Activated naive CD8-positive, alpha-beta T cell treated with anti-CD3 and anti-CD28 coated beads for 36 hours (primary cell): Measurements from ENCODE around the gene CD7. TPM values are rescaled to one million over a fixed set of nuclear protein-coding genes. Genes with fewer than 3 reads are reported as not detected.

Source experiments
- total RNA-seq, 2 experiments: library from RNA; stranded (reverse); gene quantifications; one replicate each; pipeline ENCODE4 v1.2.3, GENCODE V29; 2021

The CD7 gene
- total RNA-seq, 2 experiments from 2014 or later, result 291 to 293 TPM

Other genes with a start within 250 kb of the CD7 start
- 100 to 1,000 TPM; 282 to 287 TPM for gene FASN, start 219.4 kb downstream of the CD7 start, total RNA-seq
- 10 to 100 TPM; 59.5 to 65.1 TPM for gene CCDC57, start 104.8 kb downstream of the CD7 start, total RNA-seq
- gene SLC16A3, start 88.6 kb downstream of the CD7 start, total RNA-seq, result 10 to 100 TPM; 75.8 to 79.3 TPM
- 100 to 1,000 TPM; 110 to 115 TPM for gene CSNK1D, start 43.9 kb downstream of the CD7 start, total RNA-seq
- gene SECTM1, start 16.2 kb upstream of the CD7 start, total RNA-seq, result under 1 TPM; 0.72 to 0.74 TPM
- under 1 TPM; 0.10 to 0.23 TPM for gene TEX19, start 41.6 kb upstream of the CD7 start, total RNA-seq
- not detected for gene UTS2R, start 54.2 kb upstream of the CD7 start, total RNA-seq
- gene HEXD, start 100.7 kb upstream of the CD7 start, total RNA-seq, result 10 to 100 TPM; 17.3 to 20.3 TPM
- gene OGFOD3, start 101.0 kb upstream of the CD7 start, total RNA-seq, result 10 to 100 TPM; 18.4 to 21.5 TPM
- 100 to 1,000 TPM; 156 to 163 TPM for gene CYBC1, start 133.1 kb upstream of the CD7 start, total RNA-seq
- gene NARF, start 141.1 kb upstream of the CD7 start, total RNA-seq, result 10 to 100 TPM; 49.9 to 51.3 TPM
- gene FOXK2, start 202.1 kb upstream of the CD7 start, total RNA-seq, result 10 to 100 TPM; 59.4 to 67.2 TPM